Kidney tubule cell (primary cell): ENCODE data around the gene DSTYK.

Experiments
- DNase-seq: peaks from one replicate; pipeline ENCODE4 v3.0.0-alpha.2; 2018; ENCODE audit warnings: low spot score

DSTYK gene

GRCh38 chr1:205211169-205211838, at the start of gene DSTYK:
DSTYK (minus strand) TSS chr1:205211702; CDS start chr1:205211535, 167 bp downstream.
- peak; percentile 95 for DNase-seq

GRCh38 chr1:205259998-205260397, 48.5 kb upstream of the DSTYK start:
- no peak for DNase-seq

- no peak for DNase-seq
Measured at GRCh38 chr1:205259324-205259832, 47.9 kb upstream of the DSTYK start.

- peak; percentile 58 for DNase-seq
Measured at GRCh38 chr1:205258719-205259118, 47.2 kb upstream of the DSTYK start.

GRCh38 chr1:205258261-205258691, 46.8 kb upstream of the DSTYK start:
- DNase-seq, result peak; percentile 71

- no peak for DNase-seq
Measured at GRCh38 chr1:205257735-205258134, 46.2 kb upstream of the DSTYK start.

- DNase-seq, result no peak
Measured at GRCh38 chr1:205256951-205257625, 45.6 kb upstream of the DSTYK start.

GRCh38 chr1:205255941-205256780, 44.7 kb upstream of the DSTYK start:
- DNase-seq, result peak; percentile 84

- no peak for DNase-seq
Measured at GRCh38 chr1:205251576-205251975, 40.1 kb upstream of the DSTYK start.

GRCh38 chr1:205250699-205251098, 39.2 kb upstream of the DSTYK start:
- DNase-seq, result no peak

GRCh38 chr1:205249651-205250050, 38.1 kb upstream of the DSTYK start:
- no peak for DNase-seq

GRCh38 chr1:205248793-205249601, 37.5 kb upstream of the DSTYK start:
- DNase-seq, result no peak

GRCh38 chr1:205247130-205247921, 35.8 kb upstream of the DSTYK start:
- DNase-seq, result no peak

GRCh38 chr1:205246351-205247119, 35.0 kb upstream of the DSTYK start:
- no peak for DNase-seq

GRCh38 chr1:205245096-205245495, 33.6 kb upstream of the DSTYK start:
- no peak for DNase-seq

- no peak for DNase-seq
Measured at GRCh38 chr1:205244384-205244783, 32.9 kb upstream of the DSTYK start.

- DNase-seq, result no peak
Measured at GRCh38 chr1:205243350-205244191, 32.1 kb upstream of the DSTYK start.

GRCh38 chr1:205241366-205242030, 30.0 kb upstream of the DSTYK start:
- no peak for DNase-seq

GRCh38 chr1:205240569-205240968, 29.1 kb upstream of the DSTYK start:
- no peak for DNase-seq
